GM19023 (cell line): Measurements from ENCODE around the gene DUSP2.
"Not testable (repeated sequence)": the region's sequence is repeated elsewhere in the genome, so short reads cannot be mapped to it uniquely, and the experiment has no call there.

ENCODE experiments used
- ATAC-seq: cut with Tn5 transposase; IDR thresholded peaks from one replicate; pipeline ENCODE4 v1.9.1; 2021; ENCODE audit warnings: mild to moderate bottlenecking, moderate library complexity; ENCODE audit not compliant: unreplicated experiment

The DUSP2 gene

DNA sequence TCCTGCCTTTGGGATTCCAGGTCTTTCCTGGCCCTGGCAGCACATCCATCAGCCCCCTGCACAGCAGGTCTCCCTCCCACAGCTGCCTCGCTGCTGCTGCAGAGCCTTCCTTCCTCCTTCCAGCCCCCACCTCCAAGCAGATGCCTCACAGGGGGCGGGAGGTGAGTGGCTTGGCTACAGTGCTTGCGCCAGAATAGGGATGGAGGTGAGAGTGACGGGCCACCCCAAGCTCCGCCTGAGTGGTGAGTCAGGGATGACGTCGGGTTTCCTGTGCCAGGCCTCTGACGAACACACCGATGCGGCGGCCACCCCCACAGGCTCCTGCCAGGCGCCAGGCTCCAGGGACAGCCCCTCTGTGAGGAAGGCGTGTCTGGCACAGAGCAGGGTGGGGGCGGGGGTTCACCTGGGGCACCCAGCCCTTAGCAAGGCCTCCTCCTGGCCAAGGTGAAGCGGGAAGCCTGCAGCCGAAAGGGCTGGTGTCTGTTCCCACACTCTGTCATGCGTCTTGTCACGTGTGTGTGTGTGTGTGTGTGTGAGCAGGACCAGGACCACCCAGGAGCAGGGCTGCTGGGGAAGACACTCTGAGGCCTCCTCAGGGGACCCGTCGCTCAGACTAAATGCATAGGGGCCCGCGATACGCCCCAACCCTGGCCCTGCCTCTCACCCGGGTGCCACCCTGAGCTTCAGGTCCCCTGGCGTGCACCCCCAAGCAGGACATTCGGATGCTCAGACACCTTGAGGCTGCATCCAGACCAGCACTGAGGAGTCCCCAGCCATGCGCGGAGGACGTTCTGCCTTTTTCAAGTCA is 3.4 kb upstream of the DUSP2 start:
- ATAC-seq: no peak

DNA sequence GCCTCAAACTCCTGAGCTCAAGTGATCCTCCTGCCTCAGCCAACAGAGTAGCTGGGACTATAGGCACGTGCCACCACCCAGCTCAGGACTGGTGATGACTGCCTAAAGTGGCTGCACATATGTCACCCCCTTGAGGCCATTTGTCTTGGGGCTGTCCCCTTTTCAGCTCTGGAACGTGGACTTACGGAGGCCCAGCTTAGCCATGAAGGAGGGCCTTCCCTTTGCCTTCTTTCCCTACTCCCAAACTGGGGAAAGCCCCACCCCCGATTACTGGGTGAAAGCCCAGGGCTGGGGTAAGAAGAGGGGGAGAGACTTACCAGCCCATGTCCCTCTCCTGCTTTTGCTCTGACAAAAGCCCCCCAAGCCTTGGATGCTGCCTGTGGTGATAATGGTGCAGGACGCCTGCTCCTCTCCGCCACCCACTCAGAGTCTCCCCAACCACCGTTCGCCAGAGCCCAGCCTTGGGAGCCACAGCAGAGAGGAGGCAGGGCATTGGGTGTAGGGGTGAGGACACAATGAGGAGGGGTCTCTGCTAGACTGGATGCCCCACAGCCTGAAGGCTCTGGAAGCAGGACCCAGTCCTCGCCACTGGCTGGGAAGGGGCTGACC is 2.5 kb upstream of the DUSP2 start:
- no peak for ATAC-seq

DNA sequence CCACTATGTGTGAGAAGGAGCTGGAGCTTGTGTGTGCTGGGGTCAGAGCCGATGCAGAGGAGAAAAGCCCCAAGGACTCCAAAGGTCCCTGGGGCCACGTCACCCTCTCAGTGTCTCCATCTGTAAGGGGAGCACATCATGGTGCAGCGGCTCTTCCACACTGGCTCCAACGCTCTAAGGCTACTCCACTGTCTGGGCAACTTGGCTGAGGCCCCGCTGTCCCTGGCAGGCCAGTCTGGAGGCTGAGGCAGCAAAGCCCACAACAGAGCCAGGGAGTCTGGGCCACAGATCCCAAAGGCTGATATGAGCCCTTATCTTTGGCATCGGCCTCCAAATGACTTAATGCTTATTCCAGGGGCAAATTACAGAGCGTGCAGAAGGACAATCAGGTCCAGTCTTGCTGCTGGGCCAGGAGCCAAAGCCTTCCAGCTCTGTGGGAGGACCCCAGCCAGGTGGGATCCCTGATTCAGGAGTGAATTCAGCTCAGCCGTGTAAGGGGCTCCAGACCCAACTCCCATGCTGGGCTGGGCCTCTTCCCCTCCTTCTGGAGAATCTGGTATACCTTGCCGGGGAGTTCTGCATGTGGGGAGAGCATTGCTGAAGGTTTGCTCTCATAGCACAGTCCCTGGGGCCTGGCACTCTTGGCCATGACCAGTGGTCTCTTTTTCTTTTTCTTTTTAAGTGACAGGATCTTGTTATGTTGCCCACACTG is 1.8 kb upstream of the DUSP2 start:
- no peak for ATAC-seq

DNA sequence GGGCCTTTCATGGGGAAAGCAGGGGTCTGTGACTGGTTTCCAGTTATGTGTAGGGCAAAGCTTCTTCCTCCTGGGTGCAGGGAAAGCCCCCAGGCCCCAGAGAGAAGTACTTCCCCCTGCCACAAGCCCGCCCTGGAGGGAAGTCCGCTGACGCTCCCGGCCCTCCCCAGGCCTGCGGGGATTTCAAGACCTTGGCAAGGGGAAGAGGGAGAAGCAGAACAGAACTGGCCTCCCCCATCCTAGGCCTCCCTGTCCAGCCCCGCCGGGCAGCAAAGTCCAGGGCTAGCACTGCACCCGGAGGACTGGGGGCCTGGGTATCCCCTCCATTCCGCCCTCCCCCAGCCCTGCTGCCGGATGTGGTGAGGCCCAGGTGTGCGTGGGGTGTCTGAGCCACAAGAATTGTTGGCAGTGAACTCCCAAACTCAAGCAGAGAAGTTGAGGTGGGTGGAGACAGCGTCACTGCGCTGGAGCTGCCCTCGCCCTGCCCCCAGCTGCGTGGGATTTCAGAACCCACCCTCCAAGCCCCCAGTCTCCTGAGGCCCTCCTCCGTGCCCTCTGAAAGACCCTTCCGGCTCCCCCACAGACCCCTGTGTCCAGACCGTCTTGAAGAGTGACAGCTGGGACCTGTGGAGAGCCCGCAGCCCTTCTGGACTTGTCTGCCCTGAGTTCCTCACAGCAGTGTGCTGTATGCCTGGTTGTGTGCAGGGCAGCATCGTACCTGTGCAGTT is 1.1 kb upstream of the DUSP2 start:
- peak; percentile 36 for ATAC-seq

DNA sequence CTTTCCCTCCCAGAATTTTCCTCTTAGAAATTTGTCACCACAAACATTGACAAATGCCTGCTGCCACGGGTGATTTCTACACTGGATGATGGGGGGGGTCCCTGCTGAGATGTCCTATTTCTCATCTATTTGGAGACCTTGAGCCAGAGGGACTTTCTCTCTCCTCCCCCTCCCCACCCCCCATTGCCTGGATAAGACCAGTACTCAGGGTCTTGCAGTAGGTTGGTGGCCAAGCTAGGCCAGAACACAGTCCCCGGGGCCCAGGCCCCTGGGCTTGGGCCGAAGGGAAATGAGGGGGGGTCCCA is 560 bp upstream of the DUSP2 start:
- ATAC-seq: no peak

DNA sequence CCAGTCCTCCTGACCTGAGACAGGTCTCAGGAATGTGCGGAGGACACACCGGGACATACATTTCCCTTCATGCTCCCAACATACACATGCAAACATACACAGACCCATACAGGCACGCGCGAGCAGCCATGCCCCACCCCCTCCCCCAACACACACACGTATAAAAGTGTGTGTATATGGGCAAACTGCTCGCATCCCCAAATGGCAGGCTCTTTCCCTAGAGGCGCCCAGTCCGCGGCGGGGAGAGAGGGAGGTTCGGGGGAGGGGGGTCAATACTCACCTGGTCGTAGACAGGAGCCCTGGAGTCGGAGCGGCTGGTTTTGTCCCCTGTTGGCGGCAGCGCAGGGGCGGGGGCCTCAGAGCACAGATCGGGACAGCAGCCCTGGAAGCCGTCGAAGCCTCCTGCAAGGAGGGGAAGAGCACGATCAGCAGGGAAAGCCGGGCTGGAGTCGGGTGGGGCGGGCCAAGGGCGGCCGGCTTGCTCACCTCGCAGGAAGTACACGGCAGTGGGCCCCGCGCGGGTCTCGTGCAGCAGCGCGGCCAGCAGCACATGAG is 682 bp downstream of the DUSP2 start:
- ATAC-seq: peak; percentile 0

DNA sequence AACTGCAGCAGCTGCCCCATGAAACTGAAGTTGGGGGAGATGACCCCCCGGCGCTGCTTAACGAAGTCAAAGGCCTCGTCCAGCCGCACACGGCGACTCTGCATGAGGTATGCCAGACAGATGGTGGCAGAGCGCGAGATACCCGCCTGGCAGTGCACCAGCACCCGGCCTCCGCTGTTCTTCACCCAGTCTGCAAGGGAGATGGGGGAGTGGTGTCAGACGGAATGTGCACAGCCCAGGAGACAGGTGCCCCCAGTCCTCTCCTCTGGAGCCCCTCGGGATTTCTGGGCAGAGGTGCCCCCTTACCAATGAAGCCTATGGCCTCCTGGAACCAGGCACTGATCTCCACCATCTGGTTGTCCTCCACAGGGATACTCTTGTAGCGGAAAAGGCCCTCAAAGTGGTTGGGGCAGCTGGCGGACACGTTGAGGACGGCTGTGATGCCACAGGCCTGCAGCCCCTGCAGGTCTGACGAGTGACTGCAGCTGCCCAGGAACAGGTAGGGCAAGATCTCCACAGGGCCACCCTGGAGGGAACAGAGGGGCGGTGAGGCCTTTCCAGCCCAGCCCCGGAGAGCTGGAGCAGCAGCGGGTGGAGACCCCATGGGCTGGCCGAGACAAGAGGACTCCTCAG is 1.3 kb downstream of the DUSP2 start:
- ATAC-seq: no peak

DNA sequence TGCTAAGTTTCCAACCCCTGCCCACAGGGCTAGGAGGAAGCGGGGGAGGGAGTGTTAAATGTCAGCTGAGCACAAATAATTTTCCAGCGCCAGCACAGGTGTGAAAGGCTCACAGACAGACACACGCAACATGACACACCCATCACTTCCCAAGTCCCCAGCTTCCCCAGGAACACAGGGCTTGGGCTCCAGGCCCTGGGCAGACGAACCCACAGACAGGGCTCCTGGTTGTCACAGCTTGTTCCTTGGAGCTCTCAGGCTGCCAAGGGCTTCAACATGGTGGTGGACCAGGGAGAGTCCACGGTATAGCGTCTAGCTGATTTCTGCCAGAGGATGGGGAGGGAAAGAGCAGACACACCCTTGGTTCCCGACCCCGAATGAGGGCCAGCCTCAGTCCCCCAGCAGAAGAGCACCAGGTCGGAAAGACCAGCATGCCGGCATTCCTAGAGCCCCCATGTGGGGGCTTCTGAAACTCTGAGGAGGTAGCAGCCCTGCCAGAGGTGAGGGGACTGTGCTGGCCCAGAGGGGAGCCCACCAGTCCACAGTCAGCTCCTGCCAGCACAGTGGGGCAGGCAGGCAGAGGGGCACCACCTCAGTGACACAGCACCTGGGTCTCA is 1.9 kb downstream of the DUSP2 start:
- no peak for ATAC-seq

DNA sequence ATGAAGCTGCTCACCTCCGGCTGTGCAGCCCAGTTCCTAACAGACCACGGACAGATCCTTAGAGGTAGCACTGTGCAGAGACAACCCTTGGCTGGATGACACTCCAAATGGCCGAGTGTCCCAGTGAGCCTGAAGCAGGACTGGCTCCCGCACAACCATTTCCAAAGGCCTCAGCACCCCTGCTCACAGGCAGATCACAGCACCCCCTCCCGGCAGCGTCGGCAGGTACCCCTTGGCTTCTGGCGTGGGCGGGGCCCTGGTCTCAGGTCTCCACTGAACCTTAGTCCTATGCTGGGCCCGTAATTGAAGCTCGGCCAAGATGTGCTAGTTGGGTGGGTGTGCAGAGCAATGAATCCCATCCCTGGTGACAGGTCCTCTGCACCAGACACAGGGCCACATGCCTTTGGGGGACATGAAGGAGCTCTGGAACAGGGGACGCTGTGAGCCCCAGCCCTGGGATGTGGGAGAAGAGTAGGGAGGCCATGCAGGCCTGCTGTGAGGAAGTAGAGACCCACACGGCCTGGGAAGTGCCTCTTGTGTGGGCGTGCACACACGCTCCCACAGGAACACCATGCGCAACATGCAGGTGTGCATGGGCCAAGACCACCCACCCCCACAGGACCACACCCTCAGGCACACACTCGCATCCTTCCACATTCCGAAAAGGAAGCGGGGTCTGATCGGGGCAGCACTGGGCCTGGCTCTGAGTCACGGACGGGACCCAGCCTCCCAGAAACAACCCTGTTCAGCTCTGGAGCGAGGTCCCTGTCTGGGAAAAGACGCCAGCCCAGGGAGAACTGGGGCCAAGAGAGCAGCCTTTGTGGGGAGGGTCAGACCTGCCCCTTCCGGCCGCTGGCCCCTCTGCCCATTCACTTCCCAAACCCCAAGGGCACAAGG is 2.8 kb downstream of the DUSP2 start:
- ATAC-seq: no peak

DNA sequence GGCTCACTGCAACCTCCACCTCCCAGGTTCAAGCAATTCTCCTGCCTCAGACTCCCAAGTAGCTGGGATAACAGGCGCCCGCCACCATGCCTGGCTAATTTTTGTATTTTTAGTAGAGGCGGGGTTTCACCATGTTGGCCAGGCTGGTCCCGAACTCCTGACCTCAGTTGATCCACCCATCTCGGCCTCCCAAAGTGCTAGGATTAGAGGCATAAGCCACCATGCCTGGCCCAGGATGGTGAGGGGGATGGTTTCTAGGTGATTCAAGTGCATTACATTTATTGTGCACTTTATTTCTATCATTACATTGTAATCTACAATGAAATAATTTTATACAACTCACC is 3.6 kb downstream of the DUSP2 start:
- ATAC-seq: not testable (repeated sequence)

DNA sequence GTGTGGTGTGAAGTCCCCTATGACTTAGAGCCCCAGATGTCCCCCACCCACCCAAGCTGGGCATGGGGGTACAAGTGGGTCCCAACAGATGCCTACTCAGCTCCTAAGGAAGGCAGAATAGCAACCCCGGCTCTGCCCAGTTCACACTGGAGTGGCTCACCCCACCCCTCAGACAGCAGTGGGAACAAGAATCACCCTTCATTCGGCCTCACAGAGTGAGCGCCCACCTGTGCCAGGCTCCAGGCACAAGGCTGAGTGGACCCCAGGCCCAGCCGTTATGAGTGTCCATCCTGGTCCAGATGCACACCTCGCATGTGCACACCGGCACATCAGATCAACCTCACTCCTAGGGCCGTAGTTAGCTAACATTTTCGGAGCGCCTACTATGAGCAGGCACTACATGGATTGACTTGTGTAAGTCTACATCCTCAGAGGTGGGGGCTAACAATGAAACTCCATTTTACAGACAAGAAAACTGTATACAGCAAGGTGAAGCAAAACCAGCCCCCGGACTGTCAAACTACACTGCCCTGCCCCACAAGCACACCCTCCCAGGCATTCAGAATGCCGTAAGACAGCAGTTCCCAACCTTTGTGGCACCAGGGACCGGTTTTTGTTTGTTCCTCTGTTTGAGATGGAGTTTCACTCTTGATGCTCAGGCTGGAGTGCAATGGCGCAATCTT is 4.2 kb downstream of the DUSP2 start:
- no peak for ATAC-seq

DNA sequence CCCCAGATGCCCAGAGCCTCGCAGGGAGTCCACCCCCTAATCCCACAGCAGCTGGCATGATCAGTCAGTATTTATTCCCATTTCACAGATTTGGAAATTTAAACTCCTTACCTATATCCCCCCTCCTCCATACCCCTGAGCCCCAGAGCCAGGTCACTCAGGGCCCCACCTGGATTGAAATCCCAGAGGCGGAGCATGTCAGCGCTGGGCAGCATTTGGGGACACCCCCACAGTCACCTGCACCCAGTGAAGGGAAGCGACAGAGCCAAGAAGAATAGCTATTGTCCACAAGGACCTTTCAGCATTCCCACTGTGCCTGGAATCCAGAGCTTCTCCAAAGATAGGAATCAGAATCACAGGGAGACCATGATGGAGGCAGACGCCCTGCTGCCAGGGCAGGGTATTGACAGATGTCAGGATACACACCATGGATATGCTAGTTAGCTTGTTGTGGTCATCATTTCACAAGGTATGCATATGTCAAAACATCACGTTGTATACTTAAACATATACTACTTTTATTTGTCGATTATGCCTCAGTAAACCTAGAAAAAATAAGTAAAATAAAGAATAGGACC is 6.0 kb downstream of the DUSP2 start:
- no peak for ATAC-seq

DNA sequence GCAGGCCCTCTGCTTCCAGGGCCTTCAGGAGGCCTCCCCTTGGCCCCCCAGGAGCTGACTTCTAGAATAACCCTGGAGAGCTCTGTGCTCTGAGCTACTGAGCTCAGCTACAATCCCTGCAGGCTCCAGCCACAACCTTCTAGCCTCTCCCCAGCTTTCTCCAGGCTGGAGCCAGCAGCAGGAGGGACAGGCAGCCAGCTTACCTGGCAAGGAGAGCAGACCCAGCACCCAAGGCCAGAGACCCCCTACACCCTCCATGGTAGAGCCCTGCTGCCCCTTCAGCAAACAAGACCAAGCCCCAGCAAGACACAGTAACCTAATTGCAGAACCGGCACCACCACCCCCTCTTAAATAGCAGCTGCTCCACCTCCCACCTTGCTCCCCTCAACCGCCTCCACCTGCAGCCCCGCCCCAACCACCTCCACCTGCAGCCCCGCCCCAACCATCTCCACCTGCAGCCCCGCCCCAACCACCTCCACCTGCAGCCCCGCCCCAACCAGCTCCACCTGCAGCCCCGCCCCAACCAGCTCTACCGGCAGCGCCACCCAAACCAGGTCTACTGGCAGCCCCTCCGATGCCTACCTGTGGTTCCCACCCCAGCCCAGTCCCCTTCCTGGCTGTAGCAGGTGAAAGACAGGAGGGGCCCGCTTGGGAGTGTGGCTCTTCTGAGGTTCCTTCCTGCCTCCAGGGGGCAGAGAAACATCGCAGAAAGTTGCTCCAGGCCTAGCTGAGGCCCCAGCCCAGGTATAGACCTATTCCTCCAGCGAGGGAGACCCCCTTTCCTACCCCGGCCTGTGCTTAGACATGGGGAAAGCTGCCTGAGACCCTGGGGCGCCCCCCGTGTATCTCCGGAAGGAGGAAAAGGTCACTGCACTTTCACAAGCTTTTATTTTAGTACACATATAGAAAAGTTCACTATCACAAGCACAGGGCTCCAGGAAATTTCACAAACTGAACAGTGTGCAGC is 6.8 kb downstream of the DUSP2 start, which contains the start of gene ASTL:
ASTL (minus strand) TSS at position 324 of the 967 bp plus-strand sequence; CDS start at position 258, 66 bp downstream.
- peak; percentile 42 for ATAC-seq

DNA sequence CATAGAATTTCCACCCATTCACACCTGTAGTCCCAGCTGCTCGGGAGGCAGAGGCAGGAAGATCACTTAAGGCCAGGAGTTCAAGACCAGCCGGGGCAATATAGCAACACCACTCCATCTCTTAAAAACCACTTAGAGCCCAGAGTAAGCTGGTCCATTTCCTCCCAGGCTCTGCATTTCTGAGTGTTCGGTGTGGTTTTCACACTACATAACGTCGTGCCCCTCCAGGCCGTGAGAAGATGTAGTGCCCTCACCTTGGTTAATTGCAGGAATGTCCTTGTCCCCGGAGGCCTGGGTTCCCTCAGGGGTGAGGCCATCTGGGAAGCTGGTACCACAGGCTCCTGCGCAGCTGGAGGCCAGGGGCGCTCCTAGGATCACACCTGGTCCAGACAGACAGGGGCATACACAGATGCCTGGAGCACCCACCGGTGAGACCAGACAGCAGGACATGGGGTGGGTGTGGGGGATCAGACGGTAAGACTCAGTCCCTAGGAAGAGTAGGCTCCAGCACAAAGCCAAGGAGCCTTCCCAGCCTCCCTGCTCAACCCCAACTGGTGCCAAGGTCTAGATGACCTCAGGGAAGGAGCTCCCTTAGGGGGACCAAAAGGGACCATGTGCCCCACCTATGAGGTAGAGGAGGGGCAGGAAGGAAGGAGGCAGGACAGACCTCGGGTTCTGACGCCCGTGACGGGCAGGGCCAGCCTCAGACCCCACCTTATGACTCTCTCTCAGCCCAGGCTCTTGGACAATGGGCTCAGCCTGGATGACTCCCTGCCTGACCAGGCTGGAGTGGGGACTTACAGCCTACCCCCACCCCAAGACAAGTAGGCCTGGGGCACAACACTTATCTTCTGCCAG is 7.7 kb downstream of the DUSP2 start:
- ATAC-seq: no peak

DNA sequence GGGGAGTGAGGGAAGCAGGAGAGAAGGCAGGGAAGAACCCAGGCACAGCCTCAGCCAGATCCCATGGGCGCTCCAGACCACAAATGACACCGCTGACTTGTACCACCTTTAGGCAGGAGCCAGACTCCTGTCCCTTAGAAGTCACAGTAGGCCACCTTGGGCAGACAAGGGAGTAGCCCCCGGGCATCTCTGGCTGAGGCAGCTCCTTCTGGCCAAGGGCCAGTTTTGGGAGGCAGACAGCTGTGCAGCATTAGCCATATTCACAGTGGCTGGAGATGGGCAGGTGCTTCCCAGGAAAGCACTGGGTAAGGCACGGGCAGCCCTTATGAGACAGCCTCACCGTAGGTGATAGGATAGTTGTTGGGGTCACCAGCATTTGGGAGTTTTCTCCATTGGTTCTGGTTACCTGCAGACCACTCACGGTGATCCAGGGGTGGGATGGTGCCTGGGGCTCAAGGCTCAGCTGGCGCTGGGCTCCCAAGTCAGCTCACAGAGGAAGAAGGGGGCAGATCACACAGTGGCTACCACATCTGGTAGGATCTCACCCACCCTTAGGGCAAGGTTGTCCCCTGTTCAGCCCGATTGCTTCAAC is 9.0 kb downstream of the DUSP2 start:
- no peak for ATAC-seq

DNA sequence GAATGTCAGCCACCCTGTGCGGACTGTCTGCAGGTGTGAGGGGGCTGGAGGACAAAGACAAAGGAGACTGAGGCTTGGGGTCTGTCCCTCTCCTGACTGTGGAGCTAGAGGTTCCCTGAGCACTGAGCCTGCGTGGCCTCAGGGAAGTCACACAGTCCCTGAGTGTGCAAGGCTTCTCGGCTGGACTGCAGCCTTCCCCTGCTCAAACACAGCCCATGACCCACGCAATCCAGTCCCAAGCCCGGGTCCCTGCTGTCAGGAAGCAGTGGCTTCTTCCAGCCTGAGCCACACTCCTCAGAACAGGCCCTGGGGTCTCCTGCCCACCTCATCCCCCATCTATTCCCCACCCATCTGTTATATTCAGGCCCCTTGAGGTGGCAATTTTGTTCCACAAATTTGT is 9.6 kb downstream of the DUSP2 start:
- ATAC-seq: no peak
